GM06990 (cell line): Measurements from ENCODE around the gene PTPRA.
A peak's percentile ranks its signal among the peaks of the same experiment; 100 is the strongest.

Experiments
- DNase-seq: peaks from one replicate; pipeline ENCODE4 v3.0.0-alpha.2; 2011; ENCODE audit not compliant: insufficient read length; ENCODE audit errors: extremely low read depth
- H3K27me3 ChIP-seq: replicated peaks from 2 replicates; pipeline ENCODE4 v1.6.0; 2011; ENCODE audit warnings: low read length; ENCODE audit not compliant: control insufficient read depth, insufficient read depth
- H3K36me3 ChIP-seq: 2 replicates; pipeline ENCODE4 v1.5.1; 2011; ENCODE audit warnings: low read length; ENCODE audit not compliant: control insufficient read depth, insufficient read depth
- H3K4me3 ChIP-seq: replicated peaks from 2 replicates; pipeline ENCODE4 v1.5.1; 2011; ENCODE audit warnings: low read depth, mild to moderate bottlenecking, control low read depth, low read length
- TF ChIP-seq, protein P1 (sequence below): IDR thresholded peaks from 2 replicates; pipeline ENCODE4 v1.5.1; 2011; ENCODE audit warnings: low read length, control low read depth, mild to moderate bottlenecking, inconsistent platforms; ENCODE audit not compliant: insufficient read depth, poor library complexity, severe bottlenecking

The PTPRA gene

DNA sequence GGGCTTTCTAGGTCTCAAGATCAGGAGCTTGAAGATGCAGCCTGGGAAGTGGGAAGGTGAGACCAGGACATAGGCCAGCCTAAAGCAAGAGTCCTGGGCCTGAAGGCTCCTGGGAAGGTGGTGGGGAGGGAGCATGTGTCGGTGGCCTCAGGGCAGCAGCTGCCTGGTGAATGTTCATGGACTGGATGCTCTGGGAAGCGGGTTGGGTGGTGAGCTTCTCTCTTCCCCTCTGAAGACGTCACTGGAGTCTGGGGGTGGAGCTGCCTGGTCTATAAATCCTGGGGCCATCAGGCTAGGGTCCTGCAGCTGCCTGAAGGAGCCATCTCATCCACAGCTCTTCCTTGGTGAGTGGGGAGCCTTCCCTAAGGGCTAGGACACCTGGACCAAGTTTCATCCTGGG is 170.0 kb downstream of the PTPRA start, which contains the start of gene GNRH2:
Gene GNRH2 (plus strand): TSS at position 301 of the 400 bp plus-strand sequence. CDS start 793 bp downstream, outside the sequence.
- no peak for DNase-seq
- no peaks in the 10 kb centered on the region for H3K27me3 ChIP-seq
- peaks cover 14% of the 10 kb centered on the region for H3K36me3 ChIP-seq
- TF ChIP-seq, protein P1, sequence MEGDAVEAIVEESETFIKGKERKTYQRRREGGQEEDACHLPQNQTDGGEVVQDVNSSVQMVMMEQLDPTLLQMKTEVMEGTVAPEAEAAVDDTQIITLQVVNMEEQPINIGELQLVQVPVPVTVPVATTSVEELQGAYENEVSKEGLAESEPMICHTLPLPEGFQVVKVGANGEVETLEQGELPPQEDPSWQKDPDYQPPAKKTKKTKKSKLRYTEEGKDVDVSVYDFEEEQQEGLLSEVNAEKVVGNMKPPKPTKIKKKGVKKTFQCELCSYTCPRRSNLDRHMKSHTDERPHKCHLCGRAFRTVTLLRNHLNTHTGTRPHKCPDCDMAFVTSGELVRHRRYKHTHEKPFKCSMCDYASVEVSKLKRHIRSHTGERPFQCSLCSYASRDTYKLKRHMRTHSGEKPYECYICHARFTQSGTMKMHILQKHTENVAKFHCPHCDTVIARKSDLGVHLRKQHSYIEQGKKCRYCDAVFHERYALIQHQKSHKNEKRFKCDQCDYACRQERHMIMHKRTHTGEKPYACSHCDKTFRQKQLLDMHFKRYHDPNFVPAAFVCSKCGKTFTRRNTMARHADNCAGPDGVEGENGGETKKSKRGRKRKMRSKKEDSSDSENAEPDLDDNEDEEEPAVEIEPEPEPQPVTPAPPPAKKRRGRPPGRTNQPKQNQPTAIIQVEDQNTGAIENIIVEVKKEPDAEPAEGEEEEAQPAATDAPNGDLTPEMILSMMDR = no peak
- no peak within 1 kb of the TSS for H3K4me3 ChIP-seq

DNA sequence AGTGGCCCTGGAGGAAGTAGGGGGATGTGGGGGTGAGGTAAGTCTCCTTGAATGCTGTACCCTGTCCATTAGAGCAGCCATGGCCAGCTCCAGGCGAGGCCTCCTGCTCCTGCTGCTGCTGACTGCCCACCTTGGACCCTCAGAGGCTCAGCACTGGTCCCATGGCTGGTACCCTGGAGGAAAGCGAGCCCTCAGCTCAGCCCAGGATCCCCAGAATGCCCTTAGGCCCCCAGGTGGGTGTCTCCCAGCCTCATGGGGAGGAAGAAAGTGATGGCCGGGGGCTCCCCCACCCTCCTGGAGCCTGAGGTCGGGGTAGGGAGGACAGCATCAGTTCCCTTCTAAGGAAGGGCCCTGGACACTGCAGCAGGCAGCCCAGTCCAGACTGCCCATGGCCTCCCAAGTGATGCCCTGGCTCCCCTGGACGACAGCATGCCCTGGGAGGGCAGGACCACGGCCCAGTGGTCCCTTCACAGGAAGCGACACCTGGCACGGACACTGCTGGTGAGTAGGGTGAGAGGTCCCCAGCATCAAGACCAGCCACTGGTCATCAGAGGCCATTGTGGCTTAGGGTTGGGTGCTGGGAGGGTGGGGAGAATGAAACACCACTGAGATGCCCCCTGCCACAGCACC is 171.2 kb downstream of the PTPRA start:
- DNase-seq = no peak

DNA sequence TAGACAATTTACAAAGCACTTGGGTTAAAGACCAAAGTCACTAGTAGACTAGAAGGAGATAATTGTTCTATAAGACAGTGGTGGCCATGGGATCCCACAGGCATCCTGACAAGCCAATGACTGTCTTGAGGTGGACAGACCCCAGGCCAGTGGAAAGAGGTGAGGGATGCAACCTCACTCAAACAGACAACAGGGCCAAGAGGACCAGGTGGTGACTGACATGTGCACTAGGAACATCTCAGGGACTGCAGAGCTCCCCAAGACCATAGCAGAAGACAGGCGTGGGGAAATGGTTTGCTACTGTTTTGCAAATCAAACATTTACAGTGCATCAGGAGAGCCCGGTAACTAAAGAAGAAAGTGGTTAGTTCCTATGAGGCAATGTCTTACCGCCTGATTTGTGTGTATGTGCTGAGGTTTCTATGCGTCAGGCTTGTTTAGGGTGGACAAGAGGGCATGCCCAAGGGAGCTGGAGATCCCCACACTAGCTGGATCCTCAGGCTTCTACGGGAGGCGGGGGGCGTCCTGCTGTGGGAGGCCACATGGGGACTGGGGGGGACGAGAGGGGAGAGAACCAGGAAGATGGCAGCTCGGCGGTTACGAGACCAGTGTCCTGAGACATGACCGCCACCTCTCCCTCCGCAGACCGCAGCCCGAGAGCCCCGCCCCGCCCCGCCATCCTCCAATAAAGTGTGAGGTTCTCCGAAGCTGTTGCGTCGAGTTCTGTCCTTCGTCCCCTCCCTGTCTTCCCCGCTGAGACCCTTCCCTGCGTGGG is 171.9 kb downstream of the PTPRA start:
- DNase-seq = no peak
- TF ChIP-seq, protein P1 = no peak
- peaks cover 11% of the 10 kb centered on the region for H3K36me3 ChIP-seq

More for the DNA sequence above, 171.2 kb downstream of the PTPRA start:
- H3K4me3 ChIP-seq = no peak overlapping the region
- H3K36me3 ChIP-seq = peaks cover 17% of the 10 kb centered on the region
- H3K27me3 ChIP-seq = no peaks in the 10 kb centered on the region
- TF ChIP-seq, protein P1 = no peak

DNA sequence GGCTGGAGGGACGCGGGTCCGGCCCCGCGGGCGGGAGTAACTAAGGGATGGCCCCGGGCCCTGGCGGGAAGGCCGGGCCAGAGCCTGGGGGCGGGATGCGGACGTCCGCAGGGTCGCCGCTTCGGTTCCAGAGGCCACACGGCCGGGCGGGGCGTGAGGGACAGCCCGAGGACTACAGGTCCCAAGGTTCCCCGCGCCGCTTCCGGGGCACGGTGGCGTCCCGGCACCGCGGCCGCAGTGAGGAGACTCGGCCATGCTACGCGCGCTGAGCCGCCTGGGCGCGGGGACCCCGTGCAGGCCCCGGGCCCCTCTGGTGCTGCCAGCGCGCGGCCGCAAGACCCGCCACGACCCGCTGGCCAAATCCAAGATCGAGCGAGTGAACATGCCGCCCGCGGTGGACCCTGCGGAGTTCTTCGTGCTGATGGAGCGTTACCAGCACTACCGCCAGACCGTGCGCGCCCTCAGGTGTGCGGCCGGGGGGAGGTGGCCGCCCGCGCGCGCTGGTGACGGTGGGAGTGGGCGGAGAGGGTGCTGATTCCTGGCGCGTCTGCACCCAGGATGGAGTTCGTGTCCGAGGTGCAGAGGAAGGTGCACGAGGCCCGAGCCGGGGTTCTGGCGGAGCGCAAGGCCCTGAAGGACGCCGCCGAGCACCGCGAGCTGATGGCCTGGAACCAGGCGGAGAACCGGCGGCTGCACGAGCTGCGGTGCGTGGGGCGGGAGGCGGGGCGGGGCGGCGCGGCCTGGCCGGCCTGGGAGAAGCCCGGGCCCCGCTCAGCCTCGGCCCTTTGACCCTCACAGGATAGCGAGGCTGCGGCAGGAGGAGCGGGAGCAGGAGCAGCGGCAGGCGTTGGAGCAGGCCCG is 172.8 kb downstream of the PTPRA start, which contains the start of gene MRPS26:
Gene MRPS26 (plus strand): TSS at position 237 of the 861 bp plus-strand sequence. CDS start 17 bp downstream, at position 254.
- Histone ChIP-seq H3K36me3 (peaks cover 11% of the 10 kb centered on the region), H3K4me3 (peak within 1 kb of the TSS; percentile 86)

More for the DNA sequence above, 171.9 kb downstream of the PTPRA start:
- H3K4me3 ChIP-seq = peak overlapping the region; percentile 86
- no peaks in the 10 kb centered on the region for H3K27me3 ChIP-seq

DNA sequence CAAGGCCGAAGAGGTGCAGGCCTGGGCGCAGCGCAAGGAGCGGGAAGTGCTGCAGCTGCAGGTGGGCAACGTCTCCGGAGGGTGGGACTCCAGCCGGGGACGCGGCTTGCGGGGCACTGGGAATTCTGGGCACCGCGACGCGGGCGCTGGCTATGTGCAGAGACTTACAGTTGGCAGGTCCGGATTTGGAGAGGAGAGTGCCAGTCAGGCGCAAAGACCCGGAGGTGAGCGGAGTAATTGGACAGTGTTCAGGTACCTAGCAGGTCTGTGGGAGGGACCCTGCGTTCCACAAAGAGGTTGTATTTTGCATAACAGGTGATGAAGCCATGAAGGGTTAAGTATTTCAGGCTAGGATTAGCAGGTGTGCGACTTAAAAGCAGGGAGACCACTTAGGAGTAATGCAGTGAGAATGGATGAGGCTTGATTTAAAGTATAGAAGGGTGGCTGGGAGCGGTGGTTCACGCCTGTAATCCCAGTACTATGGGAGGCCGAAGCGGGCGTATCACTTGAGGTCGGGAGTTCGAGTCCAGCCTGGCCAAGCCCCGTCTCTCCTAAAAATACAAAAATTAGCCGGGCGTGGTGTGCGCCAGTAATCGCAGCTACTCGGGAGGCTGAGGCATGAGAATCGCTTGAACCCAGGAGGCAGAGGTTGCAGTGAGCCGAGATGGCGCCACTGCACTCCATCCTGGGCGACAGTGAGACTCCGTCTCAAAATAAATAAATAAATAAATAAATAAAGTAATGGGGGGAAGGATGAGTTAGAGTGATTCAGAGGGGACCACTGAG is 173.6 kb downstream of the PTPRA start:
- Histone ChIP-seq H3K36me3 (peaks cover 11% of the 10 kb centered on the region), H3K4me3 (peak overlapping the region; percentile 86), H3K27me3 (no peaks in the 10 kb centered on the region)
- TF ChIP-seq, protein P1 = no peak
- DNase-seq = no peak

More for the DNA sequence above, 172.8 kb downstream of the PTPRA start, which contains the start of gene MRPS26:
- DNase-seq = peak; percentile 93
- TF ChIP-seq, protein P1 = peak; percentile 22
- no peaks in the 10 kb centered on the region for H3K27me3 ChIP-seq
